OCI-LY3 (cell line): ENCODE data around the gene DESI1.

Experiments
- CTCF ChIP-seq: fragments of 200-600, 300-600 bp; sonication (generic); IDR thresholded peaks from 2 replicates; pipeline ENCODE4 v1.5.1; 2014; ENCODE audit warnings: antibody characterized with exemption, low read length, low read depth
- EZH2phosphoT487 ChIP-seq: fragments of 200-600 bp; shearing (Covaris generic); IDR thresholded peaks from 2 replicates; pipeline ENCODE4 v1.6.1; 2018; ENCODE audit warnings: antibody characterized with exemption, mixed run types, low read depth

GRCh38 chr22:41613456-41613855 lies 7.4 kb downstream of the DESI1 start:
- no peak for TF ChIP-seq CTCF
- no peak for TF ChIP-seq EZH2phosphoT487
